Measurements from ENCODE around the gene ARHGEF19. TPM values are rescaled to one million over a fixed set of nuclear protein-coding genes. Genes with fewer than 3 reads are reported as not detected.

The ARHGEF19 gene
- total and polyA plus RNA-seq, 2 experiments from 2014 or later: 8.6 to 14.2 TPM

DNA sequence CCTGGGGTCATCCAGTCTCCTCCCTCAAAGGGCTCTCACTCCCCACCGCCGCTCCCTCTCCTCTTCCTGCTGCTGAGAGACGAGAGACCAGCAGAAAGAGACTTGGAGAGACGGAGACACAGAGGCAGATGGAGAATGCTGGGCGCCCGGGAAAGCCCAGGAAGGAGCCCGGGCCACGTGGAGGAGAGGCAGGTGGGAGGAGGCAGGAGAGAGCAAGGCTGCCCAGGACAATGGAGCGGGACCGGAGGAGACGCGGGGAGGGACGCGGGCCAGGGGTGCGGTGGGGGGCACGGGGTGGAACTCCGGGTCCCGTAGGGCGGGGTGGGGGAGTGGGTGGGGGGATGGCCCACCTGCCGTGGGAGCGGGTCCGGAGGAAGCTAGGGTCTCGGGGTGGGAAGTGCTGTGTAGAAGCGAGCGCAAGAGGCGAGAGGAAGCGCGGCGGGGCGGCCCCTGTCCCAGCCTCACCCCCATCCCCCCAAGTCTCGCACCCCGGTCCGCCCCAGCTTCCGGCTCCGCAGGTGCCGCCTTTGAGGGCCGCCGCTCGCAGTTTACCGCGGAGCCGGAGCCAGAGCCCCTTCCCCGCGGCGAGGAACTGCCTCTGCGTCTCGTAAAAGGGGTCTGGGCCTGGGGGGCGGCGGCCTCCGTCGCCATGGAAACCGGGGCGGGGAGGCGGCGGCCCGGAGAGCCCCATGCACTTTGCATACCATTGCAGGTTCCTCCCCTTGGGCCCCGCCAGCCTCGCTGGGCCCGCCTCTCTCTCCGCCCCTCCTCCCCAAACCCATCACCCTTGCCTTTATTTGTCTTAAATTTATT, 44.9 kb downstream of the ARHGEF19 start:
- Histone ChIP-seq H3K36me3 (ENCODE audit: low read depth) (no peaks in the 10 kb centered on the region), H3K9me2 (ENCODE audit: insufficient read depth) (no peaks in the 10 kb centered on the region), H3K27ac (no peak overlapping the region), H3F3A (ENCODE audit: insufficient read depth) (peaks cover 8% of the 10 kb centered on the region; the same call in 1 of the 2 replicates), H3K27me3 (replicated peaks; ENCODE audit: insufficient read depth) (no peaks in the 10 kb centered on the region; the same call in 1 of the 2 replicates), H3K79me2 (ENCODE audit: insufficient read depth) (no peaks in the 10 kb centered on the region), H3K9me3 (ENCODE audit: low read depth) (no peaks in the 10 kb centered on the region), H3K4me3 (peak overlapping the region; percentile 53), H4K20me1 (ENCODE audit: insufficient read depth) (no peaks in the 10 kb centered on the region), H3K4me2 (ENCODE audit: unreplicated experiment) (peak overlapping the region; percentile 38), H2AFZ (no peak overlapping the region), H3K4me1 (ENCODE audit: insufficient read depth) (peaks cover 6% of the 10 kb centered on the region), H3K9ac (no peak overlapping the region)
- TF ChIP-seq EZH2phosphoT487 (IDR thresholded peaks at IDR 0.05; ENCODE audit: insufficient read depth, low read depth): no peak
- TF ChIP-seq EZH2 (IDR thresholded peaks at IDR 0.05; ENCODE audit: insufficient read depth, poor library complexity, severe bottlenecking): no peak
- 16 to 27% methylated on average over 18 to 49 of the region's 60 CpGs for WGBS, 2 experiments (ENCODE audit: low coverage in 1 of 2, low lambda C conversion rate in 2 of 2, missing lambda C conversion rate in 2 of 2)
- in situ Hi-C loops (cut with MboI): no loop called here
- peak; percentile 48 for DNase-seq

DNA sequence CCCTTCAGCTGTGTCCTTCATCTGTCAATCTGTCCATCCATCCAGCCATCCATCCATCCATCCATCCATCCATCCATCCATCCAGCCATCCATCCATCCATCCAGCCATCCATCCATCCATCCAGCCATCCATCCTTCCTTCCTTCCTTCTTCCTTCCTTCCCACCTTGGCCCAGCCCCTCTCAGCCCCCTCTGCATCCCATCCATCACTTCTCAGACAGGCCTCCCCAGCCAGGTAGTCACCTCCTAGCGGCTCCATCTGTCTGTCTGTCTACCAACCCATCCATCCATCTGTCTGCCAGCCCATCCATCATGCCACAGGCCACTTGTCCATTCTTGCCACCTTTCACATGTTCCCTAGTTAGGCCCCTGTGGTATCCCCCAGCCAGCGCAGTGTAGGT, 46.3 kb downstream of the ARHGEF19 start:
- no peak overlapping the region for H3K9ac ChIP-seq
- no peak for DNase-seq
- H3K9me3 ChIP-seq (ENCODE audit: low read depth): no peaks in the 10 kb centered on the region
- no peaks in the 10 kb centered on the region for H3K36me3 ChIP-seq (ENCODE audit: low read depth)
- no peak overlapping the region for H3K27ac ChIP-seq
- no peak overlapping the region for H3K4me3 ChIP-seq
- H3K4me1 ChIP-seq (ENCODE audit: insufficient read depth): peaks cover 6% of the 10 kb centered on the region
- in situ Hi-C loops (cut with MboI): no loop called here
- H3K4me2 ChIP-seq (ENCODE audit: unreplicated experiment): no peak overlapping the region
- no peaks in the 10 kb centered on the region for H4K20me1 ChIP-seq (ENCODE audit: insufficient read depth)
- H3K79me2 ChIP-seq (ENCODE audit: insufficient read depth): no peaks in the 10 kb centered on the region
- H2AFZ ChIP-seq: no peak overlapping the region
- H3F3A ChIP-seq (ENCODE audit: insufficient read depth): peaks cover 8% of the 10 kb centered on the region; the same call in 1 of the 2 replicates
- H3K9me2 ChIP-seq (ENCODE audit: insufficient read depth): no peaks in the 10 kb centered on the region
- no peaks in the 10 kb centered on the region; the same call in 1 of the 2 replicates for H3K27me3 ChIP-seq (replicated peaks; ENCODE audit: insufficient read depth)
- TF ChIP-seq EZH2 (IDR thresholded peaks at IDR 0.05; ENCODE audit: insufficient read depth, poor library complexity, severe bottlenecking) (no peak), EZH2phosphoT487 (IDR thresholded peaks at IDR 0.05; ENCODE audit: insufficient read depth, low read depth) (no peak)
- 50% methylated on average over 2 of the region's 2 CpGs for WGBS, 2 experiments (ENCODE audit: low coverage in 1 of 2, low lambda C conversion rate in 2 of 2, missing lambda C conversion rate in 2 of 2)

GRCh38 chr1:16165548-16165947, 46.9 kb downstream of the ARHGEF19 start:
- in situ Hi-C loops (cut with MboI): no loop called here
- Histone ChIP-seq H3K4me2 (ENCODE audit: unreplicated experiment) (no peak overlapping the region), H4K20me1 (ENCODE audit: insufficient read depth) (no peaks in the 10 kb centered on the region), H3K4me3 (no peak overlapping the region), H3K36me3 (ENCODE audit: low read depth) (no peaks in the 10 kb centered on the region), H3K9me2 (ENCODE audit: insufficient read depth) (no peaks in the 10 kb centered on the region), H3F3A (ENCODE audit: insufficient read depth) (peaks cover 8% of the 10 kb centered on the region; the same call in 1 of the 2 replicates), H3K27ac (no peak overlapping the region), H3K4me1 (ENCODE audit: insufficient read depth) (peaks cover 6% of the 10 kb centered on the region), H2AFZ (no peak overlapping the region), H3K27me3 (replicated peaks; ENCODE audit: insufficient read depth) (no peaks in the 10 kb centered on the region), H3K9me3 (ENCODE audit: low read depth) (no peaks in the 10 kb centered on the region), H3K9ac (no peak overlapping the region), H3K79me2 (ENCODE audit: insufficient read depth) (no peaks in the 10 kb centered on the region)
- no peak for TF ChIP-seq EZH2phosphoT487 (IDR thresholded peaks at IDR 0.05; ENCODE audit: insufficient read depth, low read depth)
- TF ChIP-seq EZH2 (IDR thresholded peaks at IDR 0.05; ENCODE audit: insufficient read depth, poor library complexity, severe bottlenecking): no peak
- DNase-seq: no peak
- WGBS, 2 experiments (ENCODE audit: low coverage in 1 of 2, low lambda C conversion rate in 2 of 2, missing lambda C conversion rate in 2 of 2): 88 to 92% methylated on average over 5 to 7 of the region's 7 CpGs

GRCh38 chr1:16165073-16165364, 47.4 kb downstream of the ARHGEF19 start:
- no peak for TF ChIP-seq EZH2phosphoT487 (IDR thresholded peaks at IDR 0.05; ENCODE audit: insufficient read depth, low read depth)
- TF ChIP-seq EZH2 (IDR thresholded peaks at IDR 0.05; ENCODE audit: insufficient read depth, poor library complexity, severe bottlenecking): no peak
- Histone ChIP-seq H3K36me3 (ENCODE audit: low read depth) (no peaks in the 10 kb centered on the region), H3K79me2 (ENCODE audit: insufficient read depth) (no peaks in the 10 kb centered on the region), H3F3A (ENCODE audit: insufficient read depth) (peaks cover 8% of the 10 kb centered on the region; the same call in 1 of the 2 replicates), H3K9ac (no peak overlapping the region), H3K4me2 (ENCODE audit: unreplicated experiment) (no peak overlapping the region), H3K27me3 (replicated peaks; ENCODE audit: insufficient read depth) (no peaks in the 10 kb centered on the region), H3K9me3 (ENCODE audit: low read depth) (no peaks in the 10 kb centered on the region), H3K4me3 (no peak overlapping the region), H3K9me2 (ENCODE audit: insufficient read depth) (no peaks in the 10 kb centered on the region), H2AFZ (no peak overlapping the region), H3K4me1 (ENCODE audit: insufficient read depth) (peaks cover 6% of the 10 kb centered on the region), H3K27ac (no peak overlapping the region), H4K20me1 (ENCODE audit: insufficient read depth) (no peaks in the 10 kb centered on the region)
- DNase-seq: no peak
- 62 to 69% methylated on average over 5 of the region's 5 CpGs for WGBS, 2 experiments (ENCODE audit: low coverage in 1 of 2, low lambda C conversion rate in 2 of 2, missing lambda C conversion rate in 2 of 2)
- in situ Hi-C loops (cut with MboI): no loop called here

Measured in GM23248 (cell line).